ENCODE data around the gene VAV2. TPM values are rescaled to one million over a fixed set of nuclear protein-coding genes. Genes with fewer than 3 reads are reported as not detected.

The VAV2 gene
- total RNA-seq, 1 donor from 2014 or later, result 6.0 TPM

- no peak for DNase-seq
Measured at GRCh38 chr9:133951265-133951664, 40.9 kb downstream of the VAV2 start.

DNA sequence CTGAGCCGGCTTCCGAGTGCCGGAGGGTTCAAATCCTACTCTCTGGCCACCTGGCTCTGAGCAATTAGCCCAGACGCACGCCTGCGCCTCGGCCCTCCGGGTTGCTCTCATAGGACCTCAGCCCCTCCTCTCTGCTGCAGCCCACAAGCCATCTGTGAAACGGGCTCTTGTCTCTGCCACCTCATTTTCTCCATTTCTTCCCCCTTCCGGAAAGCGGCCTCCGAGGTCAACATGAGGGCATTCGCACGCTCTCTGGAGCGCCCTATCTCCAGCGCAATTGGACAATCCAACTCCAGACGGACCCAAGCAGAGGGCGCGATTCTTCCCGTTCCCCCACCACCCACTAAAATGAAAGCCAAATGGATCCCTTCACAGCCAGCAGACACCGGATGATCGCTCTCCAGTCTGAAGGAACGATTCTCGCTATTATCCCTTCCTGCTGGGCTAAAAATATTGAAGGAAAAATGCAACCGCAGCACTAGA, 41.5 kb downstream of the VAV2 start:
- DNase-seq, result peak; percentile 62

DNA sequence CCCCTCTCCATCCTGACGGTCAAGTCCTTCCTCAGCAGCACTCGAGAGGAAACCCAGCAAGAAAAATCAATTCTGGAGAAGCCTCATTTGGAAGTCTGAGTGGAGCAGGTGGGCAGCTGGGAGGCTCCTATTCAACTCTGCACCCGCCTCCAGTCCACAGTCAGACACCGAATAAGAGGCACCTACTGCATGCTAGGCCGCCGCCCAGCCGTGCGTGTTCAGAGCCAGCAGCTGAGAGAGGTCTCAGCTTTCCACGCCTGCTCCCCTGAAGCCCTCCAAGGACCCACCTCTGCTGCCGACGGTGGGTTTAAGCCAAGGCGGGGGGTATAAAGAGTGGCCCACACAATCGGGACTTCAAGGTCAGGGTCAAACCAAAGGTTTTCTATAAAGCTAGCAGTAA, 41.9 kb downstream of the VAV2 start:
- DNase-seq, result no peak

DNA sequence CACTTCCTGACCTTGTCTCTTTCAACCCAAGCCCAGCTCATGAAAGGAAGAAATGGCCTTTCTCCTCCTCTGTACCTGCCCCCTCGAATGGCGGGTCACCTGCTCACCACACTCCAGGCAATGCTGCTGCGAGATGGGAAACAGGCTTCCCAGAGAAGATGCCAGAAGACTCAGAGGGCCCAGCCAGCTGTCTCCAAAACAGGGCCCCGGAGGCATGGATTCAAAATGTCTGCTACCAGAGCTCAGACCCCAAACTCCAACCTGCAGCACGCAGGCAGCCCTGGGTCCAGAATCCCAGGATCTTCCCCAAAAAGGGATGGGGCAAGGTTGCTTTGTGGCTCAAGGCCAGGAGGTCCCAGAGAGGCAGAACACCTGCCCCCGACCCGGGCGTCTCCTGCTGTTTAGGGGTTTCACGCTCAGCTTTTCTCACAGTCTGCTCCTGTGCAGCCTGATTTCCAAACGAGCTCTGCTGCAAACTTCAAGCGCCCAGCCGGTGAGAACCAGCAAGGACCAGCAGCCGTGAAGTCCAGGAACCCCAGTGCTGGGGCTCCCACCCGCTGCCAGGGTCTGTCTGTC, 42.5 kb downstream of the VAV2 start:
- no peak for DNase-seq

DNA sequence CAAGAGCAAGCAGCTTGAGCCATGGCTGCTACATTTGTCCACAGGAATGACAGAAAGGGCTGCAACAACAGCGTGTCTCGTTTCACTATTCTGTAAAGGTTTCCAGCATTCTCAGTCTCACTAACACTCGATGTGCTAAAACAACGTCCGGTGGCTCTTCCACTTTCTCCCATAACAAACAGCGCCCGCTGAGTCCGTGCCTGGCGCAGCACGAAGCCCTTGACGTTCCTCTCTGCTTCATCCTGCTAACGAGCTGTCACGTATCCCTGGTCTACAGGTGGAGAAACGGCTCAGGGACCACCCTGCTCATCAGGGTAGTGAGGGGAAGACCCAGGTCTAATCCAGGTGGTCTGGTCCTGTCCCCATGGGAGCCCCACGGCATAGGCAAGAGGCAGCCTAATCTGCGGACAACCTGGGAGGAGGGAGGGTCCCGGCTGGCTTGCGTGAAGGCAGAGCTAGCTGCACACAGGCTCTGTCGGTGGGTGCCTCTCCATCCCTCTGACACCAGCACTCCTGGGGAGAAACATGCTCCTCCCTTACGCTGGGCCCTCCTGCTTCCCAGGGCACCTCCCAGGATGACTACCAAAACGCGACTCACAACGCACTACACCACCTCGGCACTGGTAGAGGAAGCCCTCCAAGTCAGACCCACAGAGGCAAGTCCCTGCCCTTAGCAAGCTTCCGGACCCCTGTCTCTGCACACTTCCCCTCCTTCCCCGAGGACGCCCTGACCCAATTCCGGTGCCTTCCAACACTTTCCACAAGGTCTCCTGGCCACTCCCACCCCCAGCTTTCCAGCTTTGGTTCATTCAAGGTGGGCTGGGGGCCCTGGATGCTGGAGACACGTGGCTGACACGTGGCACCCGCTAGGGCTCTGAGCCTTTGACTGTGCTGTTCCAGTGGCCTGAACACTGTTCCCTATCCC, 43.3 kb downstream of the VAV2 start:
- no peak for DNase-seq

GRCh38 chr9:133948131-133948530, 44.0 kb downstream of the VAV2 start:
- no peak for DNase-seq

- DNase-seq, result no peak
Measured at GRCh38 chr9:133946840-133947486, 45.2 kb downstream of the VAV2 start.

DNA sequence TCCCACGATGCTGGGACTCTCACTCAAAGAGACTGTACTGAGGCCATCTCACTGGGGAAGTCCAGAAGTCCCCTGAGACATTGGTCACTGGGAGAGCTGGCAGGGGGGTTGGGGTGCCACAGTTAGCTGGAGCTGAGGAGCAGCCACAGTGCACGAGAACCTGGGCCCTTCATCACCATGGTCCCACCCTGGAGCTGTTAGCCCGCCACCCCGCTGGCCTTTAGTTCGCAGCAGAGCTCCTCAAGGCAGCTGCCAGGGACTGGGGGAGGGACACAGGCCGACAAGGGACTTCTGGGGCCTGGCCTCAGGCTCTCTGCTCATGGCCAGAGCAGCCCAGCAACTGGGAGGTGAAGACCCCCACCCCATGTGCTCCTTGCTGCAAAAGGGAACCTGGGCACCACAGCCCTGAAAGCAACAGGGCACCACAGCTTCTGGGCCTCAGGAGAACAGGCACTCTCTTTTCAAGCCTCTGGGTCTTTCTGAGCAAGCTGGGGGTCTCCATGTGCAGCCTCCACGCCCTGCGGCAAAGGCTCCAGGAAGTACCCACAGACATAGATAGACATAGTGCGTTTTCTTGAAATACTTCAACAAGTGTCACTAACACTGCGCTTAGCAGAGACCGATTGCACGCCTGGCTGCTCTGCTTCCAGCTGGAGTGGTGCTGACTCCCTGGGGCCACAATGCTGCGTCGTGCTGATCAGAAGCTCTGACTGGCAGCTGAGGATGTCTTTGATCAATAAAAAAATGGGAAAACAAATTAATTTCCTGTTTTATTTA, 46.0 kb downstream of the VAV2 start:
- DNase-seq, result no peak

GRCh38 chr9:133945314-133945975, 46.7 kb downstream of the VAV2 start:
- no peak for DNase-seq

GRCh38 chr9:133944746-133945135, 47.4 kb downstream of the VAV2 start:
- DNase-seq, result no peak

GRCh38 chr9:133943781-133944745, 48.1 kb downstream of the VAV2 start:
- DNase-seq, result no peak

- no peak for DNase-seq
Measured at GRCh38 chr9:133943036-133943780, 48.9 kb downstream of the VAV2 start.

GRCh38 chr9:133942206-133942975, 49.7 kb downstream of the VAV2 start:
- DNase-seq, result no peak

GRCh38 chr9:133939845-133940244, 52.3 kb downstream of the VAV2 start:
- no peak for DNase-seq

DNA sequence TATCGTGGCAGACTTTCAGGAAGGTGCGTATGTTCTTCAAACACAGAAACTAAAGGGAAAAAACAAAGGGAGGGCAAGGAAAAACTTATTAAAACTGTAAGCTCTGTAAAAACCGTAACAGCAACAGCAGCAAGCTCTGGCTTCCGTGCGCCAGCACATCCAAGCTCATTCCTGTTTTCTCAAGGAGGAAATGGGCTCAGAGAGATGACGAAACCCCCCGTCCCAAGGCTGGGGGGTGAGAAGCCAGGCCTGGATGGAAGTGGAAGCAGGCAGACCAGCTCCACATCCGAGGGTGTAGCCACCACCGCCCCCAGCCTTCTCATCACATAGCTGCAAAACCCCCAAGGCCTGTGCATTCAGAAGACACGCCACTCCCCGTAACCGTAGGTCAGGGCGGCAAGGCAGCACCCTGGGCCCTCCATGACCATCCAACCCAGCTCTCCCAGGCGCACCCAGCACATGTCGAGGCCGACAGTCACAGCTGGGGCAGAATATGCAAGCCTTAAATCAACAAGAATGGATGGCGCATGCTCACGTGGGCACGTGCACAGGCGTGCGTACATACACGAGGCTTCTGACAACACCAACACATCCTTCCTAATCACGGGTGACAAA, 52.8 kb downstream of the VAV2 start:
- no peak for DNase-seq

DNA sequence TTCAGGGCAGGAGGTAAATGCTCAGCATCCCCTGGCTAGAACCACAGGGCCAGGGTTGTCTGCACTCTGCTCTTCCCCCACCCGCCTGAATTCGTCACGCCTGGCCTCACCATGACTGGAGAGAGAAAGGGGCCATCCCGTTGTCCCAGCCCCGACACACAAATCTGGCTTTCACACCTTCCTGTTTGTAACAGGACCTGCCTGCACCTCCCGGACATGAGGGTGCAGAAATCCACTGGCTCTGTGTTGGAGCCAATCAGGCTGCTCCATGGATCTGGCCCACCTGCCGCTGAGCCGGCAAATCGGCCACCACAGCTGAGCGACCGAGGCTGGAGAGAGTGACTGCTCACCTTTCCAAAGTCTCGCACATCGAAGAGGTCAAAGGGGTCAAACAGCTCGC, 53.4 kb downstream of the VAV2 start:
- no peak for DNase-seq

GRCh38 chr9:133938086-133938485, 54.0 kb downstream of the VAV2 start:
- no peak for DNase-seq

- no peak for DNase-seq
Measured at GRCh38 chr9:133937120-133937519, 55.0 kb downstream of the VAV2 start.

Data from skin of body (tissue), 2 donors.